ENCODE results near the gene GBX1.

Gene GBX1

GRCh38 chr7:151128144-151128543 is 39.4 kb downstream of the GBX1 start:
- DNase-seq (ENCODE audit: low read depth, low spot score), result no peak

- no peak for DNase-seq (ENCODE audit: low read depth, low spot score)
Observed at GRCh38 chr7:151126491-151127137, 40.9 kb downstream of the GBX1 start.

GRCh38 chr7:151125846-151126481 is 41.5 kb downstream of the GBX1 start:
- DNase-seq (ENCODE audit: low read depth, low spot score), result no peak

DNA sequence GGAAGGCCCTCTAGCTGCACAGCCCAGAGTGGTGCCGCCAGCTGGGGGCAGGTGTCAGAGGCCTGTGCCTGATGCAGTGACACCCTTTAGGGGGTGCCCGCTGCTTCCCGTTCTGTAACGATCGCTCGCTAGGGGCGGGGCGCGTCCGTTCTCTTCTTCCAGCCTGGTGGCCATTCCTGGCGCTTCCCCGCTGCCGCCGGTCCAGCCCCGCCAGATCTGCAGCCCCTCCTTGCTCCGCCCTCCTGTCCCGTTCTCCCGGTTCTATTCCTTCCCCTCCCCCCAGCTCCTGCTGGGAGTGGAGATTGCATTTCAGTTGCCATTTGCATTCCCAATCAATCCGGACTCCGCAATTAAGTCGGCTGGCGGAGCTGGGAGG is 42.0 kb downstream of the GBX1 start:
- DNase-seq (ENCODE audit: low read depth, low spot score), result no peak

- no peak for DNase-seq (ENCODE audit: low read depth, low spot score)
Observed at GRCh38 chr7:151124899-151125399, 42.5 kb downstream of the GBX1 start.

DNA sequence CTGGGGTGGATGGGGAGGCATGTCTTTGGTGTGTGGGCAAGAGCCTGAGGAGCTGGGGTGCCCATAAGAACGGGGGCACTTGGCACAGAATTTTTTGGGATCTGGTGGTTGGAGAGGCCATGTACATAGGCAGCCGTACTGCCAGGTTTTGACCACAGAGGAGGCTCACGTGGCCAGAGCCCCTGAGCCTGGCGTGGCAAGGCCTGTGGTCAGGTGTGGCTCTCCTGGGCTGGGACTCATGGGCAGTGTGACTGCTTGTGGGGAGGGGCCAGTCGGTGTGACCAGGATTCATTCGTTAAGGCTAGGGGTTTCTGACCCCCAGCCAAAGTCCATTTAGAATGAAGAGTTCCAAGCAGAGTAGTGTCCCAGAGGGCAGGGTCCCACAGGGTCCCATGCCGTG is 43.0 kb downstream of the GBX1 start:
- no peak for DNase-seq (ENCODE audit: low read depth, low spot score)

DNA sequence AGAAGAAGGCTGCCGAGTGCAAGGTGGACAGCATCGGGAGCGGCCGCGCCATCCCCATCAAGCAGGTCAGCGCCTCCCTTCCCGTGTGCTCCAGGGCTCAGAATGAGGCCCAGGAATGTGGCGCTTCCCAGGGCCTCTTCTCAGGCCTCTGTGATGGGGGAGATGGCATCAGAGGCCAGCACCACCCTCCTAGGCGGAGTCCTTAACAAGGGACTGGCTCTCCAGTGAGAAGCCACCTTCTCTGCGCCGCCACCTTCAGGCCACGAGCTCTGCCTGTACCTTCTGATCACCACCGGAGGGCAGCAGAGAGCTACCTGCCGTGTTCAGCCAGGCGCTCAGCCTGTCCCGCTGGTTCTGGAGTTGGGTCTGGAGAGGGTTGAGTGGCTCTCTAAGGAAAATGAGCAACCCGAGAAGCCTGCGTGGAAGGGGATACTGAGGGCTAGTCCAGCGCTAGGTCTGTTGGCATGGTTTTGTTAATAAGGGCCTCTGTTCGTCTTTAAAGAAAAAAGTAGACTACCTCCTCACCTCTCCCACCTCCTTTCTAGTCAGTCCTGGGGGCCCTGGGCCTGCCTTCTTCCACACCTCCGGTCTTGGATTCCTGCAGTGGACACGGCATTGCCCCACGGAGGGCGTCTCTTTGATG is 43.6 kb downstream of the GBX1 start:
- DNase-seq (ENCODE audit: low read depth, low spot score), result peak; percentile 71

DNA sequence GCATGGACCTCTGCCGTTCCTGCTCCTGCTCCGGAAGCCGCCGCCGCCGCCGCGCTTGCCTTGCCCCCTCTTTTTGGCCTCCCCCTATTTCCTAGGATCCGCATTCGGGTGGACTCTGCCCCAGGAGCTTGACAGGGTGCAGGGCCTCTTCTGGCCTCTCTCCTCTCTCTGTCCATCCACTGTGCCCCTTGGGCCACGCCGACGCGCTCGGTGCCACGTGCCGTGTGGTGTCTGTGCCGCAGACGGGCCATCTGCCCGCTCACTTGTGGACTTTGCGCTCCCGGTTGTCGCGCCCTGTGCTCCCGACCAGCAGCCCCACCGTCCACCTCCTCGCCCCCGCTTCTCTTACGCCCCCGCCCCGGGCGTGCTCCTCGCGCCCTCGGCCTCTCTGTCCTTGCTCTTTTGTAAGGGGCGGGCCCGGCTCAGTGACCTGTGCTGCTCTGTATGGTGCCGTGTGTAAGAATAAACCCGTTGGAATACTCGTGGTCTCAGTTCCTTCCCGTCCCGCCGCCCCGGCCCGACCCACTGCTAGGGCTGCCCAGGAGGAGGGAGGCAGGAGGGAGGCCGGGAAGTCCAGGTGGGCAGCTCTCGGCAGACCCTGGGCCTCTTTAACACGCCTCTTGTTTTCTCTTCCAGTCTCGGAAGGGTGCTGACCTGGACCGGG is 44.2 kb downstream of the GBX1 start:
- DNase-seq (ENCODE audit: low read depth, low spot score), result no peak

DNA sequence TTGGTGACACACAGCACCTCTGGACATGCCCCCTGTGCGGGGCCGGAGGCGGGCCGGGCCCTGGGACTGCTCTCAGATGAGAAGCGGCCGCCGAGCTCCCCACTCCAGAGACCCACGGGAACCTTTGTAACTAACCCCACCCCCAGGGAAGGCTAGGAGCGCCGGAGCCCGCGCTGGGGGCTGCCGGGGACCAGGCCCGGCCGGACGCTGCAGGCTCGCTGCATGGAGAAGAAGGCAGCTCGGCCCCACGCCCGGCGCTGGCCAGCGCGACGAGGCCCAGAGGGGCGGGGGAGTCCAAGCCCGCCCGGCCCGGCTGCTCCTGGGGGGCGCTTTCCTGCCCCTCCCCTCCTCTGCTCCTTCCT is 44.7 kb downstream of the GBX1 start:
- no peak for DNase-seq (ENCODE audit: low read depth, low spot score)

GRCh38 chr7:151122276-151122675 is 45.2 kb downstream of the GBX1 start:
- no peak for DNase-seq (ENCODE audit: low read depth, low spot score)

DNA sequence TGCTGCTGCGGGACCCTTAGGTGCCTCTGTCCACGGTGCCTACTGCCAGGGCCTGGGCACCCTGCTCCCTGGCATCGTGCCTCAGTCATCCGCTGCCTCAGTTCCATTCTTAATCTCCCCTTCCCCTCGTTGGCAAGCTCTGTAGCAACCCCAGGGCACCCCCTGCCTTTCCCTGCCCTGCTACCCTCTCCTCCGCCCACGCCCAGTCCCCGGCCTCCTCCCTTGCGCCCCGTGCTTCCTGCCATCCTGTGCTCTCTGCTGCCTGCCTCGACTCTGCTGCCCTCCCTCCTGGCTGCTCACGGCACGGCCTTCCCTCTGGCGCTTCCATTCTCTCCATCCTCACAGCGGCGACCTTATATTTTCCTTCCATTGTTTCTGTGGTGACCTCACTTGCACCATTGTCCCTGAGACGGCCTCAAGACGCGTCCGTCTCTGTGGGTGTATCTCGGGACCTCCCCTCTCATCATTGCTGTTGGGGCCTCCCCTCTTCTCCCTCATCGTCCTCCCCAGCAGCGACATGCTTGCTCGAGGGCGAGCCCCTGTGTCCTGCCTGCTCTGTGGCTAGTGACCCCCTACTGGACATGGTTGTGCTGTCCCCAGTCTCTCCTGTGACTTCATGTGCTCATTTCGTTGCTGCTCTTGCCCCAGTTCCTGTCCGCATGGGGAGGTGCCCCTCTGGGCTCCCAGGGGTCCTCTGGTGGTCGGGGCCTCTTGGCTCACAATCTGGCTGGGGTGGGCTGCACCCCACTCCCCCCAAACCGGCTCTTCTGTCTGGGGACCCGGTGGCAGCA is 45.9 kb downstream of the GBX1 start:
- no peak for DNase-seq (ENCODE audit: low read depth, low spot score)

- no peak for DNase-seq (ENCODE audit: low read depth, low spot score)
Observed at GRCh38 chr7:151120896-151121295, 46.6 kb downstream of the GBX1 start.

DNA sequence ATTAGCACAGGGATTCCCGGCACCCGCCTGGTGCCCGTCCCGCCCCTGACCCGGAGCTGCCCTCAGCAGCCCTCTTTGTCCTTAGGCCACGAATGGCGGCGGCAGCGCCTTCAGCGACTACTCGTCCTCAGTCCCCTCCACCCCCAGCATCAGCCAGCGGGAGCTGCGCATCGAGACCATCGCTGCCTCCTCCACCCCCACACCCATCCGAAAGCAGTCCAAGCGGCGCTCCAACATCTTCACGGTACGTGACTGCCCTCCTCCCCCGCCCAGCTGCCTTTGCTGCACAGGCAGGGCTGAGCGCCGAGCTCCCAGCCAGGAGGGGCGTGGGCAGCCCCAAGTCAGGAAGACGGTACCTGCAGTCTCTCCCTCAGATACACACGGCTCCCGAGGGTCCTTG is 47.6 kb downstream of the GBX1 start:
- no peak for DNase-seq (ENCODE audit: low read depth, low spot score)

DNA sequence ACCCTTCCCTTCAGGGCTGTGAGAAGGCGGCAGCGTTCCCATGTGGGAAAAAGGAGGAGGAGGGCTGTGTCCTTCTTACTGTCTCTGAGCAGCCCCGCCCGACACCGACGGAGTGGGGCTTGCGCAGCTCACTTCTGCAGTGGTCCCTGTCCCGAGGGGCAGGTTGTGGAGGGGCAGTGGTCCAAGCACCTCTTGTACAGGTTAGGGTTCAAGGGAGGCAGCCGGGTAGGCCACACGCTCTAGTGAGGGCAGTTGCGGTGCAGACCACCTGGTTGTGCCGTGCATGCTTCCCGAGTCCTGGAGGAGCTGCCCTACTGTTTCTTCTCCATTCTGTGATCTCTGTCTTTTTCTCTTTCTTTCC is 48.5 kb downstream of the GBX1 start:
- DNase-seq (ENCODE audit: low read depth, low spot score), result no peak

GRCh38 chr7:151118108-151119054 is 49.1 kb downstream of the GBX1 start:
- DNase-seq (ENCODE audit: low read depth, low spot score), result no peak

GRCh38 chr7:151117565-151117964 is 49.9 kb downstream of the GBX1 start:
- no peak for DNase-seq (ENCODE audit: low read depth, low spot score)

- no peak for DNase-seq (ENCODE audit: low read depth, low spot score)
Observed at GRCh38 chr7:151116603-151117440, 50.7 kb downstream of the GBX1 start.

DNA sequence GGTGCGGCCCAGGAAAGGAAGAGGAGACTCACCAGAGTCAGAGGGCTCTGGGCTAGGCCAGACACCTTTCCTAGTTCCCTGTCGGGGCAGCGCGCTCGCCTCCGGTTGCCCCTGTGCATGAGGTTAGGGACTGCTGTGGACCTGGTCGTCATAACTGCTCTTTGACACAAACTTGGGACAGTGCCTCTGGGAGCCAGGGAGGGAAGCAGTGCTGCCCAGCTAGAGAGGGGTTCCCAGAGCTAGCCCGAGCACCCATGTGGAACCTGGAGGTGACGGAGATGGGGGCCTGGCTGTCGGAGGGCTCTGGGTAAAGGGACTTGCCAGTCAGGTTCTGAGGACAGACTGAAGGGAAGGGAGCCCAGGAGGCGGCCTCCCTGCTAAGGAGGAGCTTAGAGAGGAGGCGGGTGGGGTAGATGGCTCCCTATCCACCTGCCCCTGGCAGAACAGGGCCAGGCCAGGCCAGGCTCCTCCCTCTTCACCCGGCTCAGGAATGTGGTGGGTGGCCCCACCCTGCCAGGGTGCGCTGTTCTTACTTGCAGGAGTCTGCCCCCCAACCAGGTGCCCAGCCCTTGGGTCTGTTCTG is 51.6 kb downstream of the GBX1 start:
- no peak for DNase-seq (ENCODE audit: low read depth, low spot score)

GRCh38 chr7:151115121-151115835 is 52.2 kb downstream of the GBX1 start:
- DNase-seq (ENCODE audit: low read depth, low spot score), result no peak

All from iPS DF 19.7 (cell line).